Tibial nerve (tissue), 4 donors: Measurements from ENCODE around the gene TMSB10. TPM values are rescaled to one million over a fixed set of nuclear protein-coding genes. Genes with fewer than 3 reads are reported as not detected.
A peak's percentile ranks its signal among the peaks of the same experiment; 100 is the strongest.

Experiments used
- DNase-seq, 2 donors: peaks; one replicate each; pipeline ENCODE4 v3.0.0-alpha.2; 2019; ENCODE audit warnings: low spot score in 2 of 2
- H3K27ac ChIP-seq, 4 donors: fragments of 200-600 bp; sonication (generic) in 3 of 4; one replicate each; pipeline ENCODE4 v1.5.1; 2017 to 2019; ENCODE audit warnings: mild to moderate bottlenecking in 1 of 4
- H3K27me3 ChIP-seq, 2 donors: fragments of 200-600 bp; sonication (generic) in 1 of 2; one replicate each; pipeline versions ENCODE4 v1.5.1 to v1.6.0; 2017 to 2019
- H3K36me3 ChIP-seq, 3 donors: fragments of 200-600 bp; sonication (generic); one replicate each; pipeline ENCODE4 v1.5.1; 2018 to 2019
- H3K4me1 ChIP-seq, 4 donors: fragments of 200-600 bp; sonication (generic) in 3 of 4; one replicate each; pipeline ENCODE4 v1.5.1; 2017 to 2019
- H3K4me3 ChIP-seq, 4 donors: fragments of 200-600 bp; sonication (generic) in 3 of 4; one replicate each; pipeline ENCODE4 v1.5.1; 2017 to 2019; ENCODE audit warnings: mild to moderate bottlenecking in 1 of 4, moderate library complexity in 1 of 4
- H3K9me3 ChIP-seq, 4 donors: fragments of 200-600 bp; sonication (generic) in 3 of 4; one replicate each; pipeline ENCODE4 v1.5.1; 2017 to 2019
- CTCF ChIP-seq, 5 experiments: fragments of 200-600 bp in 3 of 5; fragments of 450-650 bp in 2 of 5; sonication (generic) in 3 of 5; IDR thresholded peaks; one replicate each; pipeline ENCODE4 v1.5.1; 2016 to 2019; ENCODE audit warnings: antibody characterized with exemption in 5 of 5, mild to moderate bottlenecking in 3 of 5, moderate library complexity in 2 of 5
- EP300 ChIP-seq, 2 donors: sonication (generic); formaldehyde crosslinking; IDR thresholded peaks; one replicate each; pipeline ENCODE4 v1.6.1; 2017; ENCODE audit warnings: antibody characterized with exemption in 2 of 2, mild to moderate bottlenecking in 1 of 2
- POLR2A ChIP-seq, 2 donors: fragments of 450-650 bp; IDR thresholded peaks; one replicate each; pipeline ENCODE4 v1.6.1; 2017; ENCODE audit warnings: antibody characterized with exemption in 2 of 2, mild to moderate bottlenecking in 2 of 2, moderate library complexity in 2 of 2
- WGBS, 2 donors: methylation state at CpG; one replicate each; pipeline ENCODE4 v1.1.5; 2018; 5-methylcytosine and 5-hydroxymethylcytosine counted together
- total RNA-seq, 4 donors: library from RNA; depleted of rRNA; stranded (reverse); fragments of >200 nt; gene quantifications; one replicate each; pipeline ENCODE4 v1.1.0, GENCODE V29; 2016

TMSB10 gene
- total RNA-seq, 4 donors from 2014 or later, result 5,005 to 6,715 (median 5,816) TPM

GRCh38 chr2:84946204-84947009 lies 41.0 kb downstream of the TMSB10 start:
- Histone ChIP-seq H3K4me3 (no peak overlapping the region), H3K27ac (peak overlapping the region in 1 of 4 donors; percentile 70), H3K36me3 (no peaks in the 10 kb centered on the region), H3K4me1 (peaks cover 0 to 3% (median 0%) of the 10 kb centered on the region in 4 donors), H3K9me3 (no peaks in the 10 kb centered on the region), H3K27me3 (no peaks in the 10 kb centered on the region)
- WGBS, 2 donors, result 66 to 68% methylated on average over 12 of the region's 12 CpGs
- no peak for DNase-seq
- no peak for TF ChIP-seq EP300 (IDR thresholded peaks at IDR 0.05)
- no peak for TF ChIP-seq POLR2A (IDR thresholded peaks at IDR 0.05)
- TF ChIP-seq CTCF (IDR thresholded peaks at IDR 0.05), result no peak

- Histone ChIP-seq H3K36me3 (no peaks in the 10 kb centered on the region), H3K27ac (peak overlapping the region in 1 of 4 donors; percentile 70), H3K9me3 (no peaks in the 10 kb centered on the region), H3K4me3 (no peak overlapping the region), H3K27me3 (no peaks in the 10 kb centered on the region), H3K4me1 (peaks cover 0 to 3% (median 0%) of the 10 kb centered on the region in 4 donors)
- WGBS, 2 donors, result 91 to 94% methylated on average over 10 of the region's 10 CpGs
- no peak for DNase-seq
- TF ChIP-seq POLR2A (IDR thresholded peaks at IDR 0.05), result no peak
- TF ChIP-seq CTCF (IDR thresholded peaks at IDR 0.05), result no peak
- no peak for TF ChIP-seq EP300 (IDR thresholded peaks at IDR 0.05)
These were observed 41.6 kb downstream of the TMSB10 start for GRCh38 chr2:84947010-84947593.

- Histone ChIP-seq H3K9me3 (no peaks in the 10 kb centered on the region), H3K36me3 (no peaks in the 10 kb centered on the region), H3K4me3 (no peak overlapping the region), H3K27ac (no peak overlapping the region), H3K27me3 (no peaks in the 10 kb centered on the region), H3K4me1 (peaks cover 0 to 14% (median 0%) of the 10 kb centered on the region in 4 donors)
- TF ChIP-seq POLR2A (IDR thresholded peaks at IDR 0.05) (no peak), CTCF (IDR thresholded peaks at IDR 0.05) (no peak), EP300 (IDR thresholded peaks at IDR 0.05) (no peak)
- WGBS, 2 donors, result 62 to 66% methylated on average over 3 of the region's 3 CpGs
- no peak for DNase-seq
These were observed 48.1 kb downstream of the TMSB10 start for GRCh38 chr2:84953535-84953934.

- no peak overlapping the region for H3K4me3 ChIP-seq
- H3K36me3 ChIP-seq, result no peaks in the 10 kb centered on the region
- TF ChIP-seq EP300 (IDR thresholded peaks at IDR 0.05) (no peak), POLR2A (IDR thresholded peaks at IDR 0.05) (no peak), CTCF (IDR thresholded peaks at IDR 0.05) (no peak)
- H3K27me3 ChIP-seq, result no peaks in the 10 kb centered on the region
- no peak for DNase-seq
- no peaks in the 10 kb centered on the region for H3K9me3 ChIP-seq
- H3K27ac ChIP-seq, result no peak overlapping the region
- peaks cover 0 to 14% (median 0%) of the 10 kb centered on the region in 4 donors for H3K4me1 ChIP-seq
- 90 to 92% methylated on average over 6 of the region's 6 CpGs for WGBS, 2 donors
These were observed 48.9 kb downstream of the TMSB10 start for GRCh38 chr2:84954329-84954728.

Other genes starting within 250 kb of the TMSB10 start
- 1 to 10 TPM in 2 of 4 donors, under 1 TPM in 1, not detected in 1; 0.98 to 6.3 (median 1.7) TPM for gene TRABD2A, start 24.6 kb upstream of the TMSB10 start, total RNA-seq
- 10 to 100 TPM; 22.9 to 35.1 (median 29.7) TPM for gene KCMF1, start 65.5 kb downstream of the TMSB10 start, total RNA-seq
- gene TCF7L1, start 227.7 kb downstream of the TMSB10 start, total RNA-seq, result 10 to 100 TPM in 1 of 4 donors, 1 to 10 TPM in 3; 3.7 to 14.1 (median 7.1) TPM